ENCODE data around the gene TMX2. TPM values are rescaled to one million over a fixed set of nuclear protein-coding genes. Genes with fewer than 3 reads are reported as not detected.
A peak's percentile ranks its signal among the peaks of the same experiment; 100 is the strongest.

Gene TMX2, protein sequence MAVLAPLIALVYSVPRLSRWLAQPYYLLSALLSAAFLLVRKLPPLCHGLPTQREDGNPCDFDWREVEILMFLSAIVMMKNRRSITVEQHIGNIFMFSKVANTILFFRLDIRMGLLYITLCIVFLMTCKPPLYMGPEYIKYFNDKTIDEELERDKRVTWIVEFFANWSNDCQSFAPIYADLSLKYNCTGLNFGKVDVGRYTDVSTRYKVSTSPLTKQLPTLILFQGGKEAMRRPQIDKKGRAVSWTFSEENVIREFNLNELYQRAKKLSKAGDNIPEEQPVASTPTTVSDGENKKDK
- polyA plus RNA-seq (2013, experiment 1 of 2), result 60.2 TPM
- 60.1 TPM for polyA plus RNA-seq (2013, experiment 2 of 2)

DNA sequence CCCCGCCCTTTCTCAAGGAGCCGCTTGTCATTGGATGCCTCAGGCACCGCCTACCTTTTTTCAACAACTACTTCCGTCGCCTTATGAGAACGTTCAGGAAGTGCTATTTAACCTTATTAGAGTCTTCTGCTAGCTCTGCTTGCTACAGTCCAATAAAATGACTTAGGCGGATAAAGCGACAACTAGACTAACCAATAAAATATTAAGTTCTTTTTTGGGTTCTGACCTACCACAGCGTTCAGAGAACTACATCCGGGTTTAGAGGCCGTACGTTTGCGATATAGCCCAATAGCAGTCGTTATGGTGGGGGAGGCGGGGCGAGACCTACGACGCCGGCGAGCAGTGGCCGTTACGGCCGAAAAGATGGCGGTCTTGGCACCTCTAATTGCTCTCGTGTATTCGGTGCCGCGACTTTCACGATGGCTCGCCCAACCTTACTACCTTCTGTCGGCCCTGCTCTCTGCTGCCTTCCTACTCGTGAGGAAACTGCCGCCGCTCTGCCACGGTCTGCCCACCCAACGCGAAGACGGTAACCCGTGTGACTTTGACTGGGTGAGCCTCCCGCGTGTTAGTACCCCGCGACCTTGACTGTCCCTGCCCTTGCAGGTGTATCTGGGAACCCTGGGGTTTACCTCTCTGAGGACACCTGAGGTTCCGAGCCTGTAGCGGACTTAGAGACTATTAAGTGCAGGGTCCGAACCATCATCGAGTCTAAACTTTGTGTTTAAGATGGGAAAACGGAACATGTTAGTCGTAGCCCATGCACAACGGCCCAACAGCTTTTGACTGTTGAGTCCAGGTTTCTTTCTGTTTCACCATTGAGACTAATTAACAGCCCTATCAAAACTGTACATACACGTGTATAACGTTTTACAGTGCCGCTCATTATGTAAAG is at the start of gene TMX2:
TMX2 (plus strand) TSS at position 338 of the 895 bp plus-strand sequence; CDS start at position 364, 26 bp downstream.
- Histone ChIP-seq H4K8ac (ENCODE audit: low read length) (peak within 1 kb of the TSS; percentile 98), H2AK5ac (ENCODE audit: low read length, severe bottlenecking) (no peak within 1 kb of the TSS), H3K36me3 (ENCODE audit: control insufficient read depth in 1 of 2, insufficient read depth in 2 of 2, low read depth in 1 of 2, low read length in 2 of 2) (peaks cover 2 to 10% of the 10 kb centered on the region in 2 experiments), H2BK15ac (ENCODE audit: low read depth, poor library complexity, severe bottlenecking) (peak within 1 kb of the TSS; percentile 88), H2BK12ac (ENCODE audit: low read length in 2 of 2) (peak within 1 kb of the TSS in 1 of 2 experiments; percentile 55), H3K4me1 (ENCODE audit: control insufficient read depth, insufficient read depth, low read depth, low read length) (peaks cover 10% of the 10 kb centered on the region), H2BK5ac (ENCODE audit: low read depth, low read length, poor library complexity, severe bottlenecking) (peak within 1 kb of the TSS; percentile 46), H3K27me3 (ENCODE audit: control insufficient read depth in 1 of 2, insufficient read depth in 1 of 2, low read length in 2 of 2) (no peaks in the 10 kb centered on the region), H3K79me1 (replicated peaks; ENCODE audit: low read length, poor library complexity, severe bottlenecking) (peaks cover 17% of the 10 kb centered on the region), H3K9ac (ENCODE audit: low read length) (peak within 1 kb of the TSS; percentile 95), H3K4me2 (ENCODE audit: low read length, poor library complexity, severe bottlenecking) (peak within 1 kb of the TSS; percentile 94), H4K91ac (ENCODE audit: low read length) (peak within 1 kb of the TSS; percentile 67), H3K18ac (ENCODE audit: low read depth in 1 of 2, low read length in 2 of 2) (peak within 1 kb of the TSS; percentile 78 to 92), H2AFZ (ENCODE audit: low read depth, low read length) (peak within 1 kb of the TSS; percentile 66), H3K4ac (ENCODE audit: low read depth in 1 of 2, low read length in 2 of 2) (peak within 1 kb of the TSS; percentile 75 to 83), H3K27ac (ENCODE audit: low read length, poor library complexity, severe bottlenecking) (peak within 1 kb of the TSS; percentile 38), H3K9me3 (ENCODE audit: control insufficient read depth, low read length) (no peaks in the 10 kb centered on the region), H3K23ac (ENCODE audit: low read length in 2 of 2) (peak within 1 kb of the TSS in 1 of 2 experiments; percentile 46), H3K4me3 (ENCODE audit: insufficient read depth in 1 of 2, low read depth in 1 of 2, low read length in 2 of 2) (peak within 1 kb of the TSS; percentile 90 to 92), H2BK120ac (ENCODE audit: low read depth, low read length) (peak within 1 kb of the TSS; percentile 82), H3K14ac (ENCODE audit: low read length in 2 of 2) (no peak within 1 kb of the TSS)
- DNase-seq, result peak; percentile 100
- WGBS, result under 1% methylated on average over 53 of the region's 53 CpGs

DNA sequence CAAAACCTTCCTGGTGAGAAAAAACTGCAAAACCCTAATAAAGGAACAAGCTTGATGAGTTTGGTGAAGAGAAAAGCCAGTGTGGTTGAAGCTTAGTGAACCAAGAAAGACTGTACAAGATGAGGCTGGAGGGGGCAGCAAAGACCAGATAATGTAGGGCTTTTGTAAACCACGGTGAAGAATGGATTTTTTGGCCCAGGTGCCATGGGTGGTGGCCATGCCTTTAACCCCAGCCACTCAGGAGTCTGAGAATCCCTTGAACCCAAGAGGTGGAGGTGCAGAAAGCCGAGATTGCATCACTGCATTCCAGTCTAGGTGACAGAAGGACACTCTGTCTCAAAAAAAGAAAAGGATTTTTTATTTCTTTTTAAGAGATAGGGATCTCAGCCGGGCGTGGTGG is 49.5 kb upstream of the TMX2 start:
- Histone ChIP-seq H2BK5ac (ENCODE audit: low read depth, low read length, poor library complexity, severe bottlenecking) (no peak overlapping the region), H3K9ac (ENCODE audit: low read length) (no peak overlapping the region), H3K4ac (ENCODE audit: low read depth in 1 of 2, low read length in 2 of 2) (no peak overlapping the region), H3K27ac (ENCODE audit: low read length, poor library complexity, severe bottlenecking) (no peak overlapping the region), H4K8ac (ENCODE audit: low read length) (no peak overlapping the region), H3K36me3 (ENCODE audit: control insufficient read depth in 1 of 2, insufficient read depth in 2 of 2, low read depth in 1 of 2, low read length in 2 of 2) (peaks cover 23 to 39% of the 10 kb centered on the region in 2 experiments), H3K18ac (ENCODE audit: low read depth in 1 of 2, low read length in 2 of 2) (no peak overlapping the region), H3K4me2 (ENCODE audit: low read length, poor library complexity, severe bottlenecking) (no peak overlapping the region), H2AFZ (ENCODE audit: low read depth, low read length) (no peak overlapping the region), H3K27me3 (ENCODE audit: control insufficient read depth in 1 of 2, insufficient read depth in 1 of 2, low read length in 2 of 2) (no peaks in the 10 kb centered on the region), H3K23ac (ENCODE audit: low read length in 2 of 2) (no peak overlapping the region), H2AK5ac (ENCODE audit: low read length, severe bottlenecking) (no peak overlapping the region), H3K79me1 (replicated peaks; ENCODE audit: low read length, poor library complexity, severe bottlenecking) (peaks cover 26% of the 10 kb centered on the region), H2BK120ac (ENCODE audit: low read depth, low read length) (no peak overlapping the region), H4K91ac (ENCODE audit: low read length) (no peak overlapping the region), H3K4me3 (ENCODE audit: insufficient read depth in 1 of 2, low read depth in 1 of 2, low read length in 2 of 2) (no peak overlapping the region), H3K14ac (ENCODE audit: low read length in 2 of 2) (no peak overlapping the region), H2BK12ac (ENCODE audit: low read length in 2 of 2) (no peak overlapping the region), H3K4me1 (ENCODE audit: control insufficient read depth, insufficient read depth, low read depth, low read length) (peaks cover 8% of the 10 kb centered on the region), H3K9me3 (ENCODE audit: control insufficient read depth, low read length) (no peaks in the 10 kb centered on the region), H2BK15ac (ENCODE audit: low read depth, poor library complexity, severe bottlenecking) (no peak overlapping the region)
- WGBS, result 86% methylated on average over 4 of the region's 4 CpGs
- no peak for DNase-seq

DNA sequence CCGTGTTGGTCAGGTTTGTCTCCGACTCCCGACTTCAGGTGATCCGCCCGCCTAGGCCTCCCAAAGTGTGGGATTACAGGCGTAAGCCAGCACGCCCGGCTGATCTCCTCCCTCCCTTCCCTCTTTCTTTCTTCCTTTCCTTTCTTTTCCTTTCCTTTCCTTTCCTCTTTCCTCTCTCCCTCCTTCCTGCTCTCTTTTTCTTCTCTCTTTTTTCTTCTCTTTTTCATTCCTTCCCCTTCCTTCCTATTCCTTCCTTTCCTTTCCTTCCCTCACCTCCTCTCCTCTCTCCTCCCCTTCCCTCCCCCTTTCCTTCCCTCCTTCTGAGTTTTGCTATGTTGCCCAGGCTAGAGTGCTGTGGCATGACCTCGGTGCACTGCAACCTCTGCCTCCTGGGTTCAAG is 48.4 kb upstream of the TMX2 start:
- Histone ChIP-seq H3K9me3 (ENCODE audit: control insufficient read depth, low read length) (no peaks in the 10 kb centered on the region), H3K36me3 (ENCODE audit: control insufficient read depth in 1 of 2, insufficient read depth in 2 of 2, low read depth in 1 of 2, low read length in 2 of 2) (peaks cover 20 to 39% of the 10 kb centered on the region in 2 experiments)

More for the DNA sequence above, 48.4 kb upstream of the TMX2 start:
- Histone ChIP-seq H2BK15ac (ENCODE audit: low read depth, poor library complexity, severe bottlenecking) (no peak overlapping the region), H3K9ac (ENCODE audit: low read length) (no peak overlapping the region), H2AFZ (ENCODE audit: low read depth, low read length) (no peak overlapping the region), H3K27ac (ENCODE audit: low read length, poor library complexity, severe bottlenecking) (no peak overlapping the region), H3K4me3 (ENCODE audit: insufficient read depth in 1 of 2, low read depth in 1 of 2, low read length in 2 of 2) (no peak overlapping the region), H3K79me1 (replicated peaks; ENCODE audit: low read length, poor library complexity, severe bottlenecking) (peaks cover 22% of the 10 kb centered on the region), H3K23ac (ENCODE audit: low read length in 2 of 2) (no peak overlapping the region), H3K18ac (ENCODE audit: low read depth in 1 of 2, low read length in 2 of 2) (no peak overlapping the region), H3K14ac (ENCODE audit: low read length in 2 of 2) (no peak overlapping the region), H4K91ac (ENCODE audit: low read length) (no peak overlapping the region), H3K27me3 (ENCODE audit: control insufficient read depth in 1 of 2, insufficient read depth in 1 of 2, low read length in 2 of 2) (no peaks in the 10 kb centered on the region), H2AK5ac (ENCODE audit: low read length, severe bottlenecking) (no peak overlapping the region), H3K4me1 (ENCODE audit: control insufficient read depth, insufficient read depth, low read depth, low read length) (peaks cover 5% of the 10 kb centered on the region), H3K4ac (ENCODE audit: low read depth in 1 of 2, low read length in 2 of 2) (no peak overlapping the region), H2BK12ac (ENCODE audit: low read length in 2 of 2) (no peak overlapping the region), H2BK5ac (ENCODE audit: low read depth, low read length, poor library complexity, severe bottlenecking) (no peak overlapping the region), H2BK120ac (ENCODE audit: low read depth, low read length) (no peak overlapping the region), H4K8ac (ENCODE audit: low read length) (no peak overlapping the region), H3K4me2 (ENCODE audit: low read length, poor library complexity, severe bottlenecking) (no peak overlapping the region)
- no peak for DNase-seq
- 95% methylated on average over 9 of the region's 9 CpGs for WGBS

Data from mesenchymal stem cell (in vitro differentiated cells and primary cell).